ENCODE results near the gene RND3. TPM values are rescaled to one million over a fixed set of nuclear protein-coding genes. Genes with fewer than 3 reads are reported as not detected.

Gene RND3
- total RNA-seq, 1 donor from 2014 or later = 26.9 TPM

GRCh38 chr2:150507071-150507470, 19.6 kb upstream of the RND3 start:
- Histone ChIP-seq H3K9me3 (replicated peaks) (no peaks in the 10 kb centered on the region), H3K27ac (replicated peaks) (no peak overlapping the region), H3K4me3 (no peak overlapping the region), H3K36me3 (no peaks in the 10 kb centered on the region), H3K4me1 (peaks cover 13% of the 10 kb centered on the region), H3K27me3 (ENCODE audit: low read depth) (no peaks in the 10 kb centered on the region)
- no peak for DNase-seq
- TF ChIP-seq CTCF (IDR thresholded peaks at IDR 0.05; ENCODE audit: borderline replicate concordance) = no peak
- intact Hi-C loops (cut with micrococcal nuclease) = no loop called here

- TF ChIP-seq CTCF (IDR thresholded peaks at IDR 0.05; ENCODE audit: borderline replicate concordance) = no peak
- DNase-seq = no peak
- Histone ChIP-seq H3K27me3 (ENCODE audit: low read depth) (no peaks in the 10 kb centered on the region), H3K36me3 (no peaks in the 10 kb centered on the region), H3K27ac (replicated peaks) (no peak overlapping the region), H3K4me1 (peaks cover 13% of the 10 kb centered on the region), H3K4me3 (no peak overlapping the region), H3K9me3 (replicated peaks) (no peaks in the 10 kb centered on the region)
- intact Hi-C loops (cut with micrococcal nuclease) = no loop called here
These were observed 17.7 kb upstream of the RND3 start for GRCh38 chr2:150505178-150505577.

GRCh38 chr2:150495993-150496627, 8.6 kb upstream of the RND3 start:
- H3K4me3 ChIP-seq = no peak overlapping the region
- H3K9me3 ChIP-seq (replicated peaks) = no peaks in the 10 kb centered on the region
- no peak for TF ChIP-seq CTCF (IDR thresholded peaks at IDR 0.05; ENCODE audit: borderline replicate concordance)
- DNase-seq = no peak
- intact Hi-C loops (cut with micrococcal nuclease) = no loop called here
- peaks cover 4% of the 10 kb centered on the region for H3K4me1 ChIP-seq
- no peaks in the 10 kb centered on the region for H3K27me3 ChIP-seq (ENCODE audit: low read depth)
- no peak overlapping the region for H3K27ac ChIP-seq (replicated peaks)
- no peaks in the 10 kb centered on the region for H3K36me3 ChIP-seq

GRCh38 chr2:150495001-150495400, 7.5 kb upstream of the RND3 start:
- Histone ChIP-seq H3K27me3 (ENCODE audit: low read depth) (no peaks in the 10 kb centered on the region), H3K4me3 (no peak overlapping the region), H3K4me1 (peaks cover 4% of the 10 kb centered on the region), H3K9me3 (replicated peaks) (no peaks in the 10 kb centered on the region), H3K36me3 (no peaks in the 10 kb centered on the region), H3K27ac (replicated peaks) (no peak overlapping the region)
- DNase-seq = no peak
- TF ChIP-seq CTCF (IDR thresholded peaks at IDR 0.05; ENCODE audit: borderline replicate concordance) = no peak
- intact Hi-C loops (cut with micrococcal nuclease) = no loop called here

- Histone ChIP-seq H3K4me3 (no peak overlapping the region), H3K27me3 (ENCODE audit: low read depth) (no peaks in the 10 kb centered on the region), H3K9me3 (replicated peaks) (no peaks in the 10 kb centered on the region), H3K36me3 (no peaks in the 10 kb centered on the region), H3K4me1 (peaks cover 4% of the 10 kb centered on the region), H3K27ac (replicated peaks) (no peak overlapping the region)
- no peak for TF ChIP-seq CTCF (IDR thresholded peaks at IDR 0.05; ENCODE audit: borderline replicate concordance)
- DNase-seq = no peak
- intact Hi-C loops (cut with micrococcal nuclease) = no loop called here
These were observed 6.9 kb upstream of the RND3 start for GRCh38 chr2:150494234-150494945.
